Measurements from ENCODE around the gene BRIP1.

DNA sequence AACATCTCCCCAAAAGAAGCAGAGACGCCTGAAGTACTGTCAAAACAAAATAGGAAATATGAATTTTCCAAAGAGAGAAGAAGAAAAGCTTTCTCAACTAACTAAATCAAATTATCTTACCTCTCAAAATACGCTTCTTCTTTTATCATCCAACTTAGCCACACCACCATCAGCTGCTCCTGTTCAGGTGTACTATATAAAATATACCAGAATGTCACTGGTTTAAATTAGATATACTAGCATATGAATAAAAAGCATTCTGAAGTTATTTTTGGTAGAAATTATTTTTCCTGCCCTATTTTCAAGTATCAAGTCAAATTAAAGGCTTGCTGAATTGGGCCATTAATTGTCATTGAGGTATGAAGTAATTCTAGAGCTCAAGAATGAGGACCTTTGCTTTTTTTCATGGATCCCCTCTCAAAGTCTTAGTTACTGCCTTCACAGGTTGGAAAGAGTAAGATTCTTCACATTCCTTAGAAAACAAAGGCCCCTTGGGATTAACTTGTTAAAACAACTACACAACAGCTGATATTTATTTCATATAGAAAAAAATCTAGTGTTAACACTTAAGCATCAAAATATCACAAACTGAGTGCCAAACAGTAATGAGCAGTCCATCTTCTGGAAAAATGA is 34.3 kb upstream of the BRIP1 start:
- TF ChIP-seq, protein P1, sequence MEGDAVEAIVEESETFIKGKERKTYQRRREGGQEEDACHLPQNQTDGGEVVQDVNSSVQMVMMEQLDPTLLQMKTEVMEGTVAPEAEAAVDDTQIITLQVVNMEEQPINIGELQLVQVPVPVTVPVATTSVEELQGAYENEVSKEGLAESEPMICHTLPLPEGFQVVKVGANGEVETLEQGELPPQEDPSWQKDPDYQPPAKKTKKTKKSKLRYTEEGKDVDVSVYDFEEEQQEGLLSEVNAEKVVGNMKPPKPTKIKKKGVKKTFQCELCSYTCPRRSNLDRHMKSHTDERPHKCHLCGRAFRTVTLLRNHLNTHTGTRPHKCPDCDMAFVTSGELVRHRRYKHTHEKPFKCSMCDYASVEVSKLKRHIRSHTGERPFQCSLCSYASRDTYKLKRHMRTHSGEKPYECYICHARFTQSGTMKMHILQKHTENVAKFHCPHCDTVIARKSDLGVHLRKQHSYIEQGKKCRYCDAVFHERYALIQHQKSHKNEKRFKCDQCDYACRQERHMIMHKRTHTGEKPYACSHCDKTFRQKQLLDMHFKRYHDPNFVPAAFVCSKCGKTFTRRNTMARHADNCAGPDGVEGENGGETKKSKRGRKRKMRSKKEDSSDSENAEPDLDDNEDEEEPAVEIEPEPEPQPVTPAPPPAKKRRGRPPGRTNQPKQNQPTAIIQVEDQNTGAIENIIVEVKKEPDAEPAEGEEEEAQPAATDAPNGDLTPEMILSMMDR (IDR thresholded peaks at IDR 0.05), result no peak
- no peak for TF ChIP-seq EZH2 (IDR thresholded peaks at IDR 0.05)
- no peak for TF ChIP-seq EZH2phosphoT487 (IDR thresholded peaks at IDR 0.05)
